RPMI8226 (cell line): Measurements from ENCODE around the gene WAS.
"Not testable (repeated sequence)": the region's sequence is repeated elsewhere in the genome, so short reads cannot be mapped to it uniquely, and the experiment has no call there.

Experiments
- DNase-seq: peaks from one replicate; pipeline ENCODE4 v3.0.0-alpha.2; 2015

WAS gene

DNA sequence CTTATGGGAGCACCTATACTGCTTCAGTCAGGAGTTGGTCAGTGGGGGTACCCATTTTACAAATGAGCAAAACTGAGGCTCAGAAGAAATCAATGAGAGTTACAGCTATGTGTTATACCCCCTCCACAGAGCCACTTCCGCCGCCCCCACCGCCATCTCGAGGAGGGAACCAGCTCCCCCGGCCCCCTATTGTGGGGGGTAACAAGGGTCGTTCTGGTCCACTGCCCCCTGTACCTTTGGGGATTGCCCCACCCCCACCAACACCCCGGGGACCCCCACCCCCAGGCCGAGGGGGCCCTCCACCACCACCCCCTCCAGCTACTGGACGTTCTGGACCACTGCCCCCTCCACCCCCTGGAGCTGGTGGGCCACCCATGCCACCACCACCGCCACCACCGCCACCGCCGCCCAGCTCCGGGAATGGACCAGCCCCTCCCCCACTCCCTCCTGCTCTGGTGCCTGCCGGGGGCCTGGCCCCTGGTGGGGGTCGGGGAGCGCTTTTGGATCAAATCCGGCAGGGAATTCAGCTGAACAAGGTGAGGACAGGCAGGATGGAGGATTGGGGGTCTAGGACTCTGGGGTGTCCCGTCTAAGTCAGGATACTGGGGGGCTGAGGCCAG lies 5.0 kb downstream of the WAS start:
- no peak for DNase-seq

DNA sequence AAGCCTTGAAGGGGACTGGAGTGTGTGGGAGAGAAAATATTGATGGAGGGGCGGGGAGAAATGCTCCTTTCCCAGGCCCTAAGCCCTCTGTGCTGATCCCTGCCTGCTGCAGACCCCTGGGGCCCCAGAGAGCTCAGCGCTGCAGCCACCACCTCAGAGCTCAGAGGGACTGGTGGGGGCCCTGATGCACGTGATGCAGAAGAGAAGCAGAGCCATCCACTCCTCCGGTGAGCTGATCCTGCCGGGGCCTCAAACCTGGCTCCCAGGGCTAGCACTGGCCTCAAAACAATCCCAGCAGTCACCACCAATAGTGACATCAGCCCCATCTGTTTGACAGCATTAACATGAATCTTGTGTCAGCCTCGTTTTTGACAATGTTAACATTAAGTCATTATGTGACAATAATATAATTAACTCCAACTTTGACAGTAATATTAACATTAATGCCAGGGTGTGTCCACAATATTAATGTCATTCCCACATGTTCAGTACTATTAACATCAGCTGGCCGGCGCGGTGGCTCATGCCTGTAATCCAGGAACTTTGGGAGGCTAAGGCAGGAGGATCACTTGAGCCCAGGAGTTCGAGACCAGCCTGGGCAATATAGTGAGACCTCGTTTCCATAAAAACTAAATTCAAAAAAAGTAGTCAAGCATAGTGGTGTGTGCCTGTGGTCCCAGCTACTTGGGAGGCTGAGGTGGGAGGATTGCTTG lies 5.8 kb downstream of the WAS start:
- no peak for DNase-seq

DNA sequence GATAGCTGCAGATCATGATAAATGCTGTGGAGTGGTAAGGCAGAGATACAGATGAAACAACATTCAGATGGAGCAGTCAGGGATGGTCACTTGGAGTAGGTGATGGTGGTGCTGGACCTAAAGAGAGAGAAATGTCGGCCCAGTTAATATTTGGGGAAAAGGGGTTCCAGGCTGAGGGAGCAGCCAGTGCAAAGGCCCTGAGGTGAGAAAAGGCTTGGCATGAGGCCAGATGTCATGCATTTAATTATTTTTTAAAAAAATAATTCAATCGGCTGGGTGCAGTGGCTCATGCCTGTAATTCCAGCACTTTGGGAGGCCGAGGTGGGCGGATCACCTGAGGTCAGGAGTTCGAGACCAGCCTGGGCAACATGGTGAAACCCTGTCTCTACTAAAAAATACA lies 8.1 kb downstream of the WAS start:
- not testable (repeated sequence) for DNase-seq

DNA sequence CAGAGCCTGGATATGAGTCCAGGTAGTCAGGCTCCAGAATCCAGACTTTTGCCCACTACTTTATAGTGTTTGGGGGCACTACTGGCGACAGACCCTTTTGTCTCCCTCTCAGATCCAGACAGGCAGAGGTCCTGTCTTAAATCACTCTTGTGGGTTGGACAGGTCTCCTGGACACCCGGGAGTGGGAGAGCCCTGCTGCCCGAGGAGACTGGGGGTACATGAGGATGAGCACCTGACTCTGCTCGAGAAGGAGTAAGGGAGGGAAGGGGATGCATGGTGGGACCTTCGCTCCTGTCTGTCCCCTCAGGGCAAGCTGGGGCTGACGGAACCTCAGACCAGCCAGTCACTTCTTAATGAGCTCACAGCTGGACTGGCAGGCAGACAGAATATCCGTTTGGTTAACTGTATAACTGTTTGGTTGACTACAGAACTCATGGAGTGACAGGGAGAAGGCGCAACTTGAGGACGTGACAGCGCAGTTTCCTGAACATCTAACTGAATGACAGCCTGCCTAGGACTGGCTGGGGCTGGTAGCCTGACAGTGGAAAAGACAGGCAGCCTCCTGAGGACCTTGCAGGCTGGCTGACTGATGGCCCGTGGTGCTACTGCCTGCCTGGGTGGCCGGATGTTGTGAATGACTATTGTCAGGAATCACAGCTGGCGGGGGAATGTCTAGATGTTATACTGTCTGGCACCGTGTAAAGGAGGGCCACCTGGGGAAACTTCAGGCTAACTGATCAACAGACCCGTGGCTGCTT lies 11.4 kb downstream of the WAS start:
- no peak for DNase-seq

DNA sequence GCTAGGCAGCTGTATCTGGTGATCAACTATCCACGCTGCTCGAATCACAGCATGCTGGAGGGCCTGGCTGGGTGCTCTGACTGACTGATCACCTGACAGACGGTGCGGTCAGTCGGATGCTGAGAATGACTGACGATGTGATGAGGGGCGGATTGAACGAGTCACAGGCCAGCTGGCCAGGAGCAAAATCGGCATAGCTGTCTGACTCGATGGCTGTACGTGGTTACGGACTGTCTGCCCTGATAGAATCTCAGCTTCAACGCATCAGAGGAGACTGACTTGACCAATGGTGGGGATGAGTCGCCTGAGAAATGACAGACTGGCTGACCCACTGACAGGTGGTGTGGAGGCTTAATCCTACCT lies 11.9 kb downstream of the WAS start:
- DNase-seq, result no peak

DNA sequence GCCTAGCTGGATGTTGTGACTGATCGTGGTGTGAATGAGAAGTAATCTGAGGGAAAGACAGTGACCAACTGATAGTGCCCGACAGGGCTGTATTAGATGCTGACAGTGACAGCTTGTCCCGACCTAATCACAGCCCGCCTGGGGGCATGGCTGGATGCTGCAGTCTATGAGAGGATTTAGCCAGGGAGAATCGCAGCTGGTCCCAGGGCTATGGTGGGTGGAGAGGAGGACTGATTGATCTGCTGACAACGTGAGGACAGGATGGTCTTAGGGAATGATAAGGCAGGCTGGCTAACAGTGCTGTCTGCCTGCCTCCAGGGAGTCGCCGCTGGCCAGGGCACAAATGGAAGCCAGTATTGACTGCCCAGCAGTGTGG lies 12.3 kb downstream of the WAS start:
- no peak for DNase-seq

DNA sequence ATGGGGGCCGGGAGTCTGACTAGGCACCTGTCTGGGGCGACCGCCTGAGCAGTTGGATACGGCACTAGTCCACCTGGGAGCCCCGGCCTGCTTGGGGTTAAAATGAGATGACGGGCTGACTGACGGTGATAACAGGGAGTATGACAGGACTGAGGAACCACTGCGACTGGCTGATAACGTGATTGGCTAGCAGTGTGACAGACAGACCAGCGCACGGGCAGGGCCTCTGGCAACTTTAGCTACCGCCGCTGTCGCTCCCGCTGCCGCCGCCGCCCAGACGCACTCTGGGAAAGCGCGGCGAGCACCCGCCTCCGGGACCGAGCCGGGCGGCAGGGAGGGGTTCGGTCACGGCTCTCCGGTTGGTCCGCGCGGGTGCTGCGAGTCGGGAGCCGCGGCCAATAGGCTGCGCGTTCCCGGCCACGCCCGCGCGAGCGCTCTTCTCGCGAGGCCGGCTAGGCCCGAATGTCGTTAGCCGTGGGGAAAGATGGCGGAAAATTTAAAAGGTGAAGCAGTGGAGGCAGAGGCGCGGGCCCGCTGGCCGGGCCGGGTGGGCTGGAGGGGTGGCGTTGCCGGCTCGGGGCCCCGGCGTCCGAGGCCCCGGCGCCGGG lies 12.8 kb downstream of the WAS start, which contains the start of gene SUV39H1:
Gene SUV39H1 (plus strand): TSS at position 434 of the 608 bp plus-strand sequence. CDS start 51 bp downstream, at position 485.
- DNase-seq, result peak; percentile 92

DNA sequence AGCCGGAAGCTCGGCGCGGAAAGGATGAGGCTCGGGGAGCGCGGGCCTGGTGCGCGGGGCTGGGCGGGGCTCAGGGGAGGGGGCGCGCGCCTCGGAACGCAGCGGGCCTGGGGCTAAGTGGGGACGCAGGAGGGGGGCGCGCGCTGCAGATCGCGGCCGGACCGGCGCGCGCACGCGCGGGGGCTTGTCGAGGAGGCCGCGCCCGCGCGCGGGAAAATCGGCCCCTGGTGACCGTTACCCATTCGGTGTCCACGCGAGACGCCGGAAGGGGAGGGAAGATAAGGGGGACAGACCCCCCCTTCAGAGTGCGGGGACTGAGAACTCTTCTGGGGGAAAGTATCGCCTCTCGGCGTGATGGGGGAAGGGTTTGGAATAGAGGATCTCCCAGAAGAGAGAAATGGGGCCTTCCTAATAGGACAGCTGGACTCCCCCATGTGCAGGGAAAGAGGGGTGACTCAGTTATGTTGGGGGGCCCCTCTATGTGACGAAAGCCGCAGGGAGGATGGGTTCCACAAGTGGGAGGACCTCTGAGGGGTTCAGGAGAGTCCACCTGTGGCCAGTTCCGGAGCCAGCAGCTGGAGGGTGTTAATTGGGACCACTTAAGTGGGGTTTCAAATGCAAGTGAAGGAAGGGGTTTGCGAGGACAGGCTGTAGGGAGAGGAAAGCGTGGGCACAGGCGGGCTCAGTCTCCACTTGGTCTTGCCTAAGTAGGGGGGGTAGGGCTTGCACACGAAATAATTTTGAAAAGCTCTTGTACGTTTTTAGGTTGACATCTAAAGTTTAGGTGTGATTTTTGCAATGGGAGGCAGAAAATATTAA lies 13.5 kb downstream of the WAS start:
- peak; percentile 54 for DNase-seq

DNA sequence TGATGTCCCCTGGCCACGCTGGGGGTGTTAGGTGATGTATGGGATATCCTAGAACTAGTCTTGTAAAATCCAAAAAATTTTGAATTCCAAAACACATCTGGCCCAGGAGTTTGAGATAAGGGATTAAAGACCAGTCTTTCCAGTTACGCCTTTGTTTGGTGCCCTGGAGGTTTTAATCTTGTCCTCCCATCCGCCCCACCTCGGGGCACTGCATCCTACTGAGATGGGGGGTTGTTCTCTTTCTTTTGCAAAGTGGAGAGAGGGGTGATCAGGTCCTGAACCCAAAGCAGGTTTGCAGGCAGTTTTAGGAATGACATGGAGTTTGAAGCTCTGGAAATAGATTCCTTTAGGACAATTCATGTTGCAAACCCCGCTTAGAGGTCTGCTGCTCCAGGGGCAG lies 14.7 kb downstream of the WAS start:
- DNase-seq, result no peak

DNA sequence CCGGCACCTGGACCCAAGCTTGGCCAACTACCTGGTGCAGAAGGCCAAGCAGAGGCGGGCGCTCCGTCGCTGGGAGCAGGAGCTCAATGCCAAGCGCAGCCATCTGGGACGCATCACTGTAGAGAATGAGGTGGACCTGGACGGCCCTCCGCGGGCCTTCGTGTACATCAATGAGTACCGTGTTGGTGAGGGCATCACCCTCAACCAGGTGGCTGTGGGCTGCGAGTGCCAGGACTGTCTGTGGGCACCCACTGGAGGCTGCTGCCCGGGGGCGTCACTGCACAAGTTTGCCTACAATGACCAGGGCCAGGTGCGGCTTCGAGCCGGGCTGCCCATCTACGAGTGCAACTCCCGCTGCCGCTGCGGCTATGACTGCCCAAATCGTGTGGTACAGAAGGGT lies 16.6 kb downstream of the WAS start:
- DNase-seq, result no peak

DNA sequence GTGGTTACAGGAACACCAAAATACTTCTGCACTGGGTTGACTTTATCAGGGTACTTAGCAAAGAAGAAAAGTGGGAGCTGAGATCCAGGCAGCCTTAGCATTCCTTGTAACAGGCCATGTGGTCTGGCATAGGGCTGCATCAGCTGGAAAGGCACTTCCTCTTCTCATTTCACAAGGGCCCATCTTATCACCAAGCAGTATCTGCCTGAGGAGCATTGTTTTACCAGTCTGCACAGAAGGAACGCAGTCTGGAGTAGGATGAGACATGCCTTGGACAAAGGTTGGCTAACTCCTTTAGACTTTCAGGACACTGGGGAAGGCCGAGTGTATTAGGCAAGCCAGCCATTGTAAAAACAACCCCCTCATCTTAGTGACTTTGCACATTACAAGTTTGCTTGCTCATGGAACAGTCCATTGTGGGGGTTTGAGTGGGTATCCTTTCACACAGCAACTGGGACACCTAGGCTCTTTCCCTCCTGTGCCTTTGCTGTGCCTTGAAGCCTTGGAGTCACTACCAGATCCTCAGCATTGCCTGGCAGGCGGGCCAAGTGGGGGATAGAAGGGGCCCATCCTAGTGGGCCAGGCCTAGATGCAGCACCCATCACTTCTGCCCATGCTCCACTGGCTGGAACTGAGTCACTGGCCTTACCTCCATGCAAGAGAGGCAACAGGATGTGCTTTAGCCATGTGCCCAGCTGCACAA lies 17.5 kb downstream of the WAS start:
- no peak for DNase-seq

DNA sequence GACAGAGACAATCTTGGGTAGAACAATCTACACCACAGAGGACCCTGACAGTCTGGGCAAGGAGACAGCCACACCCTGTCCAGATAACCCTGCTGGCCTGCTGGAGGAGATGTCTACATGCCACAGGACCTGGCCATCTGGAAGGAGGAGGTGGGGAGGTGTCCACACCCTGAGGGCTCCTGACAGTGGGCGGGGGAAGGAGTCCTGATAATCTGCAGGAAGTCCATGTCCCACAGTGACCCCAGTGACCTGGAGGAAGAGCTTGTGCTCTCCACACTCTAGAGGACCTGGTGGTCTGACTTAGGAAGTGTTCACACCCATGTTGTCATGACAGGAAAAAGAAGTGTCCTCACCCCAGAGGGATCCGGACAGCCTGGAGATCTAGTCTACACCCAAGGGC lies 18.4 kb downstream of the WAS start:
- no peak for DNase-seq

DNA sequence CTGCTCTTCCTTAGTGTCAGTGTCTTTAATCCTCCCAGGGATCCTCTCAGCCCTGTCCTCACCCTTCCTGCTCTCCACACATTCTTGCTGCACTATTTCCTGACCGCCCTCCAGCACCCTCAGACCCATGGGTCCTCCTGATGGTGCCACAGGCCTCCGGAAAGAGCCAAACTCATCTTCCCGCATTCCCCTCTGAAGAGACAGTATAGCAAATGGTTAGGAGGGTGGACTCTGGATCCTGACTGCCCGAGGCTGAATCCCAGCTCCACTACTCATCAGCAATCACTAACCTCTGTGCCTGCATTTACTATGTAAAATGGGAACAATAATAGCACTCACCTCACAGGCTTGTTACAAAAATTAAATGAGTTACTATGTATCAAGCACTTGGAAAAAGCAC lies 19.1 kb downstream of the WAS start:
- no peak for DNase-seq

DNA sequence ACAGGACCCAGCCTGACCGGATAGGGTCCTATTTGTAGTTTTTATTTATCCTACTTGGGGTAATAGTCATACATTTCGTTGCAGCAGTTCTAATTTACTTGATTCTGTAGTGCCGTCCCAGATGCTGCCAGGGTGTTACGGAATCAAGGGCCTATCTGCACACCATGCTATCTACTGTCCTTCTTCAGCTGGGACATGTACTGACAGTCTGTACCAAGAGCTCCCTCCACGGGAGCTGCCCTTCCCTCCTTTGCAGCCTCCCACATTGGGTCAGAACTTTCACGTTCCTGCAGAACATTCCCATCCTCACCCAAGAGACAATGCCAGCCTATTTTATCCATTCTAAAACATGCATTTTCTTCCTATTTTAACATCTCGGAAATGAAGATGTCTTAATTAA lies 19.6 kb downstream of the WAS start:
- no peak for DNase-seq

DNA sequence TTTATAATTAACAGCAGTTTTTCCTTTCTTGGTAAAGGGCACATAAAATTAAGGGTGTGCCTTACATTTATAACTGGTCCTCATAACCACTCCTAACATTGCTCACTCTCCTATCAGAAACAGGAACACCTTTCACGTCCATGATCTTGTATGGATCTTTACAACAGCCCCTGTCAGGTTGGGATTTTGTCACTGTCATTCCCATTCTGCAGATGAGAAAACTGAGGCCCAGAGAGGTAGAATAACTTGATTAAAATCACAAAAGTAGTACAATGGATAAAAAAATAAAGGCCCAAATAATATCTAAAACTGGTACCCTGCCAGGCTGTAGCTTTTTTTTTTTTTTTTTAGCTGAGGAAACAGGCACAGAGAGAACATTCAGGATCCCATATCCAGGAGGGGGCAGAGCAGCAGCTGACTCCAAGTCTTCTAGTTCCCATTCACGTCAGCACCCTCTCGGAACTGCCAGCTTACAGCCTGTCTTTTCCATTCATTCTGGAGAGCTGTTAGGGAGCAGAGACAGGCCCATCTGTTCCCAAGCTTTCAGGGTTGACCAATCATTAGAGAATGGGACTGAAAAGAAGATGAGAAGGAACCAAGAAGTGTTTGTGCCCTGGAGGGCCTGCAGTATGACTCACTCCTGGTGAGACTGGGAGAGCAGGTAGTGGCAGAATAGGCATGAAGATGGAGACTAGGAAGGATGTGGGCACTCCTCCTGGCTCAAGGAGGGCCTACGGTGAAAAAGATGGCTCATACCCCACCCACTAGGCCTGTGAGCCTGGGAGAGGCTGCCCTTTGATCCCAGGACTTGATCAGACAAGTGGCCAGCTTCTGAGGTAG lies 20.3 kb downstream of the WAS start:
- no peak for DNase-seq

DNA sequence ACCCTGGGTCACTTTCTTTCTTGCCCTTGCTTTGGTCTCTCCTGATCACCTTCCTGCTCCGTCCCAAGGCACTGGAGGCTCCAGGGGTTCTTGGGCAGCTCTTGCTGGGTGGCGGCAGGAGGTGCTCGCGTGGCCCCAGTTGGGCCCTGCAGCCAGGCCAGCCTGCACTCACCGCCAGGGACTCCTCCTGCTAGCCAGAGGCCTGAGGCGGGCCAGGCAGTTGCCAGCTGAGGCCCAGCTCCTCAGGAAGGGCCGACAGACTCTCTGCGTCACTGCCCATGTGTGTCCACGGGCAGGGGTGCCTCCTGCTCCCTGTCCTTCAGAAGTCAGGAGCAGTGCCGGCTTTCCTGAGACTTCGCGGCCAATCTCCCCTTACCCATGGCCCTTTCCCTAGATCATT lies 22.3 kb downstream of the WAS start:
- no peak for DNase-seq

DNA sequence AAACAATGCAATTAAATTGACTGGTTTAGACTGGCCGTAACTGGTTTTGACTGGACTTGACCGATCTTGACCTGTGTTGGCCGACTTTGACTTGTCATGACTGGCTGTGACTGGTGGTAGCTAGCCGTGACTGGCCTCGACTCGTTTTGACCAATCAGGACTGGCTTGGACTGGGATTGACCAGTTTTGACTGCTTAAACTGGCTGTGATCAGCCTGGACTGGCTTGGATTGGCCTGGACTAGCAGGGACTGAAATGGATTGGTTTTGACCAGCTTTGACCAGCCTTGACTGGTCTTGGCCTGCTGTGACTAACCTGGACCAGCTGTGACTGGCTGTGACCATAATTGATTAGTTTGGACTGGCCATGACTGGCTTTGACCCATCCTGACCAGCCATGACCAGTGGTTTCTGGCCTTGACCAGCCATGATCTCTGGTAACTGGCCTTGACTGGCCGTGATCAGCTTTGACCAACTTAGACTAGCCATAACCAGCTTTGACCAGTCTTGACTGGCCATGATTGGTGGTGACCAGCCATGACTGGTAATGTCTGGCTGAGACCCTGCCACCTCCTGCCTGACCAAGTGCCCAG lies 26.0 kb downstream of the WAS start:
- DNase-seq, result no peak

DNA sequence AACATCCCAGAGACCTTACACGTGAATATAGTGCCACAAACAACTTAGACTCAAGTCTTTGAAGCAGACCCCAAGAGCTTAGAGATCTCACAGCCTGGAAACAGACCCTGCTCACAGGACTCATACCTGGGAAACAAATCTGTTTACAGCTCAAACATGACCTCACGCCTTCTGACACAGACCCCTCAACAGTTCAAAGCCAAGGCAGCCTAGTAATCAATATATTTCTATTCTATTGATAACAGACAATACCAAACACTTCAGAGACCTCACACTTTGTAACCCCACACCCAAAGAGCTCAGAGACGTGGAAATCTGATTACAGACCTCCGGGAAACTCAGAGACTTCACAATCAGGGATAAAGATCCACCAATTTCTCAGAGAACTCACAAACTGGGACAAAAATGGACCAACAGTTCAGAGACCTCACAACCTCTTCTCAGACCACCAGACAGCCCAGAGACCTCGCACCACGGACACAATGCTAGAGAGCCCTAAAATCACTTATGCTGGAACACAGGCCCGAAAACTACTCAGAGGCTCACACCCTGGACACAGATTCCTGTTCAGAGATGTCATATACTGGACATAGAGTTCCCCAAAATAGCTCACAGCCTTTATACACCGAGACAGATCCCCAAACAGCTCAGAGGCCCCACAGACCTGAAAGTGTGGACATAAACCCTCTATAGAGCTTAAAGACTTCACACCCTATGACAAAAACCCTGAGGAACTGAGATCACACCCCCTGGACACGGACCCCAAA lies 27.7 kb downstream of the WAS start:
- DNase-seq, result no peak

DNA sequence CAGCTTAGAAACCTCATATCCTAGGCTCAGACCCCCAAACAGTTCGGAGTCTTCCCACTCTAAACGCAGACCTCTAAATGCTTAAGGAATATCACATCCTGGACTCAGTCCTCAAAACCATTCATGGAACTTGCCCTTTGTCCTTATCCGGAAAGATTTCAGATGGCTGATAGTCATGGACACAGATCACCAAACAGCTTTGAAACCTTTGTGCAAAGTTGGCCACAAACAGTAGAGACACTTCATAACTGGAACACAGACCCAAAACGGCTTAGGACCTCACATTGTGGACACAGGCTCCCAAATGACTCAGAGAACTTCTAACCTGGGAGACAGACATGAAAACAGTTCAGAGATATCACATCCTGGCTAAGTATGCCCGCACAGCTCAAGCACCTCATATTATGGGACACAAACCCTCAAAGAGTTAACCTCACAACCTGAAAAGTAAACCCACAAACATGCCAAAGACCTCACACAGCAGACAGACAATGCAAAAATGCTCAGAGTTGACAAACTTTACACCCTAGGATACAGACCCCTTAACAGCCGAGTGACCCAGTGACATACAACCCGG lies 28.4 kb downstream of the WAS start:
- DNase-seq, result no peak

DNA sequence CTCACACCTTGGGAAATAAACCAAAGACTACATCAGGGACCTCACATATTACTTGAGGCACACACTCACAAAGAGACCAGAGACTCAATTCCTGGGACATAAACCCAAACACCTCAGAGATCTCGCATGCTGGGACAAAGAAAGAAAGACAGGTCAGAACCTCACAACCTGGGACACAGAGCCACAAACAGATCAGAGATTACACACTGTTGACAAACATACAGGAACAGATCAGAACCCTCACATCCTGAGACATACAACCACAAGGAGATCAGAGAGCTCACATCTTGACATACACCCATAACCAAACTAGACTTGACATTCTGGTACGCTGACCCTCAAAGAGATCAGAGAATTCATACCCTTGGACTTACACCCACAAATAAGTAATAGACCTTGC lies 30.2 kb downstream of the WAS start:
- DNase-seq, result no peak
